Urinary bladder (tissue), 4 donors: Measurements from ENCODE around the gene VGLL4. TPM values are rescaled to one million over a fixed set of nuclear protein-coding genes. Genes with fewer than 3 reads are reported as not detected.
A peak's percentile ranks its signal among the peaks of the same experiment; 100 is the strongest.
"Not testable (repeated sequence)": the region's sequence is repeated elsewhere in the genome, so short reads cannot be mapped to it uniquely, and the experiment has no call there.

Source experiments
- DNase-seq: peaks from one replicate; pipeline ENCODE4 v3.0.0-alpha.2; 2015; ENCODE audit errors: extremely low spot score
- H3K27ac ChIP-seq: one replicate; pipeline ENCODE4 v1.5.1; 2013; ENCODE audit warnings: low read depth, mild to moderate bottlenecking, moderate library complexity
- H3K36me3 ChIP-seq: one replicate; pipeline ENCODE4 v1.6.1; 2013; ENCODE audit warnings: mild to moderate bottlenecking, moderate library complexity; ENCODE audit not compliant: insufficient read depth
- H3K4me1 ChIP-seq: one replicate; pipeline ENCODE4 v1.6.1; 2013; ENCODE audit warnings: mild to moderate bottlenecking, moderate library complexity; ENCODE audit not compliant: insufficient read depth
- H3K4me3 ChIP-seq: one replicate; pipeline ENCODE4 v1.5.1; 2013; ENCODE audit warnings: low read depth, low read length
- WGBS: extraction: QIAGEN DNeasy Blood & Tissue Kit; methylation state at CpG from one replicate; pipeline ENCODE4 v1.1.7; 2013; 5-methylcytosine and 5-hydroxymethylcytosine counted together
- polyA plus RNA-seq: library from polyadenylated mRNA; stranded (reverse); fragments of 200-250 nt; gene quantifications from one replicate; pipeline ENCODE4 v1.2.3, GENCODE V29; 2013
- total RNA-seq: library from RNA; depleted of rRNA; stranded (reverse); fragments of >200 nt; gene quantifications from one replicate; pipeline ENCODE4 v1.2.3, GENCODE V29; 2014
- donor health status: healthy with polysubstance abuse.
- donor health status: healthy.

The VGLL4 gene
- total and polyA plus RNA-seq, 2 donors = 42.3 to 77.1 TPM

GRCh38 chr3:11588338-11588737, 55.4 kb downstream of the VGLL4 start:
- WGBS = 68% methylated on average over 5 of the region's 5 CpGs
- no peak for DNase-seq
- Histone ChIP-seq H3K36me3 (no peaks in the 10 kb centered on the region), H3K27ac (no peak overlapping the region), H3K4me1 (peaks cover 2% of the 10 kb centered on the region), H3K4me3 (no peak overlapping the region)

DNA sequence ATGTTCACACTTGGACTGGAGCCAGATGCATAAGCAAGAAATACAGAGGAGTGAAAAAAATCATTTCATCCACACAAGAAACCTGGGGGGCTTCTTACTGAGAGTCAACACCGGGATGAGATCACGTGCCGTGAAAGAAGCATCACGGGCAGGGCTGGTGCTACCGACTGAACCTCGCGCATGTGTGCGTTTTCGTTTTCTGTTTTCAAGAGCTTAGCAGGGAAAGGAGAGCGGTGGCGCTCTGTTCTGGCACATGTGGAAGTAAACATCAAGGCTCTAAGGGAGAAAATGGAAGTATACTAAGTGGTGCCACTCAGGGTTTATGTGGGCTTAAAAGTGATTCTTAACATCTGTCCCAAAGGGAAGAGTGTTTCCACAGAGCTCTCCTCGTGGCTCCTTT, 55.9 kb downstream of the VGLL4 start:
- WGBS = 69% methylated on average over 12 of the region's 12 CpGs
- no peak for DNase-seq
- Histone ChIP-seq H3K27ac (no peak overlapping the region), H3K36me3 (no peaks in the 10 kb centered on the region), H3K4me3 (no peak overlapping the region), H3K4me1 (peaks cover 2% of the 10 kb centered on the region)

DNA sequence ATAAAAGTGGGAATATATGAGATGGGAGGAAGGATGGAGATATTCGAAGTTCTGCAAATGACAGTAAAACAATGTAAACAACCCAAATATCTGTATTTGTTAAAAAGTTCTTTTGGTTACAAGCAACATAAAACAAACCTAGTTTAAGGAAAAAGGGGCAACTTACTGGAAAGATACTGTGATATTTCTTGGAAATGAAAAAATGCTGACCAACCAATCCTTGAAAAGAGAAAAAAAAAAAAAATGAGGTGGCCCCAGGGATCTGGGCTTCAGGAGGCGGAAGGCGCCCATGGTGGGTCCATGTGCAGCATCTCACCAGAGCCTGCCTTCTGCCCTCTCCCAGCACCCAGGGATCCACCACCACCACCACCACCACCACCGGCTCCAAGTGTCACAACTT, 59.1 kb downstream of the VGLL4 start:
- peaks cover 2% of the 10 kb centered on the region for H3K4me1 ChIP-seq
- H3K36me3 ChIP-seq = no peaks in the 10 kb centered on the region
- H3K27ac ChIP-seq = no peak overlapping the region
- 82% methylated on average over 4 of the region's 4 CpGs for WGBS
- no peak overlapping the region for H3K4me3 ChIP-seq
- DNase-seq = no peak

DNA sequence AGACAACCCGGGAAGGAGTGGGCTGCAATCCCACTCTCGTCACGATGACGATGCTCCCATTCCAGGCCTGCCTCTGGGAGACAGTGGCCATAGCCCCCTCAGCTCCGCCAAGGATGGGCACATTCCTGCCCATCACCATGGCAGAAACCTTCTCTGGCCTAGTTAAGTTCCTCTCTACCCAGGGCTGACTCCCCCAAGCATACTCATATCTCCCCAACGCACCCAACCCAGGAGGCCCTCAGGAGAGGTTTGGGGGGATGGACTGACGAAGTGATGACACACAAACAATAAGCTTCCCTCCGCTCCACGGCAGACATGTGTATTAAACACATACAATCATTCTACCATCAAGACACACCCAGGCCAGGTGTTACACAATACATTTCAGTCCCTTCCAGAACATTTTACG, 60.1 kb downstream of the VGLL4 start:
- no peaks in the 10 kb centered on the region for H3K36me3 ChIP-seq
- H3K27ac ChIP-seq = no peak overlapping the region
- WGBS = 43% methylated on average over 10 of the region's 10 CpGs
- no peak overlapping the region for H3K4me3 ChIP-seq
- peaks cover 2% of the 10 kb centered on the region for H3K4me1 ChIP-seq
- DNase-seq = no peak

DNA sequence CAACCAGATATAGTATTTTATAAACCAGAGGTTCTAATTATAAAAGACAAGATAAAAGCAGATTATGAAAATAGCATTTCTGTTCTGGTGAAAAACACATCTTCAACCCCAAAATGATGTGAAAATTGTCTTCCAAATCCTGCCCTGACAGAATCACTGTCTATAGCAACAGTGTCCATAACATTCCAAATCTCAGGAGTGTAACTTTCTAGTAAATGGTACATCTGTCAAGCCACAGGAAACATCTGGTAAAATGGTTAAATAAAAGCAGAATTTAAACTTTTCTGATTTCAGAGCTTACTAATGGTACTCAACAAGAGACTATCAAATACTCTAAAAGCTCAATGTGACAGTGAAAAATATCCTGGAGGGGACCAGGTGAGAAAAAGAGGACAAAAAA, 60.5 kb downstream of the VGLL4 start:
- no peak overlapping the region for H3K4me3 ChIP-seq
- H3K36me3 ChIP-seq = no peaks in the 10 kb centered on the region
- peaks cover 2% of the 10 kb centered on the region for H3K4me1 ChIP-seq
- H3K27ac ChIP-seq = no peak overlapping the region
- no peak for DNase-seq

DNA sequence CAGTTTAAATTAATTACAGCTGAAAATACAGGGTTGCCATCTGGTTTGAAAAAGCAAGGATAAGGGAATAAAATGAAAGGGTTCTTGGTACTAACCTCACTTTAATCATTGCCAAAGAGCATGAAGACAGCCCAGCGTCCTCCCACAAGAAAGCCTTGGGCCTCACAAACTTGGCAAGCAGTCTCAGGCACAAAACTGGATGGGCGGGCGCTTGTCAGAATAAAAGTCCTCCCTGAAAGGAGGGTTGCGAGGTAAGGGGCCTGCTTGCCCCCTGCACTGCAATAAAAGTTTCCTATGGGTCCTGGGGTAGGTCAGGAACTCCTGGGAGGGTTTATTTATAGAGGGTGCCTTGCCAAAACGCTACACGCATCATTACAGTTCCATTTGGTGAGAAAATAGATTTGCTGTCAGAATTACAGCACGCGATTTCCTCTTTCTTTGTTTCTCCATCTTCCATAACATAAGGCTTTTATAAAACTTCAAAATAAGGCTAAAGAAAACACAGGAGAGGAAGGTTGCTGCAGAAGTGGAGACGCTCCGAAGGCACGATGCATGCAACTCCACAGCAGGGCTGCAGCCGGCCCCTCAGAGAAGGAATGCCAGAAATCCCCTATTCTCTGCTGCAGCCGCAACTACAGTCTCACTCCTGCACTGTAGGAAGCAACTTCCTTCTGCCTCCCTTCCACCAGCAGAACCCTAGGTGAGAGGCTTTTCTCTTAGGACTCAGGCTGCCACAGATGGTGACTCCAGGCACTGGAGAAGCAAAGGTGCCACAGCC, 61.3 kb downstream of the VGLL4 start:
- WGBS = 6% methylated on average over 13 of the region's 13 CpGs
- peak; percentile 92 for DNase-seq

DNA sequence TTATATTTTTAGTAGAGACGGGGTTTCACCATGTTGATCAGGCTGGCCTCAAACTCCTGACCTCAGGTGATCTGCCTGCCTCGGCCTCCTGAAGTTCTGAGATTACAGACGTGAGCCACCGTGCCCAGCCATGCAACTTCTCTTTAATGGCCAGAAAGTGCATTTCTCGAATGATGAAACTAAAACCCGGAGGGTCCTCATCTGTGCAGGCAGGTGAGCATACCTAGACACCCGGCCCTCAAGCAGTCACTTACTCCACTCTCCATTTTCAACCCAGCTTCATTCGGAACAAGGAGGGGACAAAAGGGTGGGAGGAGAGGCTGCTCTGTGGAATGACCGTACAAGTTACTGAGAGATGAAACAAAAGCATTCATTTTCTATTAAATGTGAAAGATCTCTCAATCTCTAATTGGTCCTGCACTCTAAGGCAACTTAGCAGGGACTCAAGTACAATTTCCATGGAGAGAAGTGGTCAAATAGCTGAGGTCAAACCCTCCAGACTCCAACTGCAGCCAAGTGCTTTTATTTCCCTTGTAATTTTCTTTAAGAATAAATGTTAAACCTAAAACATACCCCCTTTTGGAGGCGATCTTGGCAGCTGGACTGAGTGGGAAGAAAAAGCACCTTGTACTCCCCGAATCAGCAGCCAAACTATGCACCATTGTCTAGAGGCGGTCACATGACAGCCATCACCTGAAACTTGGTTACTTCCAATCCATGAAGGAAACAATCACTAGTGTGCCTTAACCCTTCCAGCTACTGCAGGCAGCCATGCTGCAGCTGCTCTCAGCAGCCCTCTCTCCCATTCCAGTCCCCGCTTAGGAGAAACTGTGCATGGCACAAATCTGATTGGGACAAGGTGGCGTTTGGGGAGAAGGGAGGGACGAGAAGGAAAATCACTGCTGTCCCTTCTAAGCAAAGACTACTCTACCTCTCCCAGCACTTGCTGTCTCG, 62.2 kb downstream of the VGLL4 start:
- peaks cover 2% of the 10 kb centered on the region for H3K4me1 ChIP-seq
- 35% methylated on average over 16 of the region's 16 CpGs for WGBS

More for the DNA sequence above, 61.3 kb downstream of the VGLL4 start:
- no peak overlapping the region for H3K27ac ChIP-seq
- no peaks in the 10 kb centered on the region for H3K36me3 ChIP-seq
- H3K4me1 ChIP-seq = peaks cover 2% of the 10 kb centered on the region
- H3K4me3 ChIP-seq = no peak overlapping the region

DNA sequence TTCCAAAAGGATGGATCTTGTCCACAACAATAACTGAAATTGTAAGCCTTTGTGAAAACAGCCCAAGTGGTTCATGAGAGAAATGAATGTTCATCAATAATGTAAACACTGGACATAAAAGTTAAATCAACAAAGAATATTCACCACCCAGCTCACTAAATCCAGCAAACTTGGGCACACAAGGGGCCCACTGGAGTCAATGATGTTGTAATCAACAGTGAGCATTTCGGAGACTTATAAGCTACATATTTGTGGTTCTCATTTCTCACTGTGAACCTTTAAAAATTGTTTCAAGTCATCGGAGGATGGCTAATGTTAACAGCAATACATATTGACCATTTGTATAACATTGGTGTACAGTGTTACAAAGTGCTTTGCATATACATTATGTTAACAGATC, 63.1 kb downstream of the VGLL4 start:
- WGBS = 71% methylated on average over 2 of the region's 2 CpGs
- no peak for DNase-seq
- no peaks in the 10 kb centered on the region for H3K36me3 ChIP-seq
- H3K4me1 ChIP-seq = peaks cover 2% of the 10 kb centered on the region
- H3K27ac ChIP-seq = no peak overlapping the region
- no peak overlapping the region for H3K4me3 ChIP-seq

More for the DNA sequence above, 62.2 kb downstream of the VGLL4 start:
- no peak for DNase-seq
- Histone ChIP-seq H3K36me3 (no peaks in the 10 kb centered on the region), H3K4me3 (no peak overlapping the region), H3K27ac (no peak overlapping the region)

DNA sequence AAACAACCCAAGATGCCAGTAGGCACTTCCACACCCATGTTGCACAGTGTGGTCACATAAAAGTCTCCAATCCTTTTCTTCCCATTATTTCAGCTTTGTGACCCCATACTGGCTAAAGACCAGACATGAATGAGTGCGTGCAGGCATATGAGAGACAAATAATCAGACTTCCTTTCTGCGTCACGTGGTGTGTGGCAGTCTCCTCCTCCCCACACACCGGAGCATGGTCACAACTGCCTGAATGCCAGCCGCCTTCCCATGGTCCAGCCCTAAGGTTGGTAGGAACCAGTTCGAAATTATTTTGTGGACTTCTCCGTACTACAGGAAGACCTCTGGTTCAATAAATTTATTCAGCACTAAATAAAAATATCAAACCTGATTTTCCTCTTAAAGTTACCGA, 65.5 kb downstream of the VGLL4 start:
- no peak overlapping the region for H3K27ac ChIP-seq
- peaks cover 2% of the 10 kb centered on the region for H3K4me1 ChIP-seq
- H3K36me3 ChIP-seq = no peaks in the 10 kb centered on the region
- H3K4me3 ChIP-seq = no peak overlapping the region
- no peak for DNase-seq
- 92% methylated on average over 8 of the region's 8 CpGs for WGBS

- WGBS = 67% methylated on average over 9 of the region's 9 CpGs
- no peak overlapping the region for H3K27ac ChIP-seq
- peaks cover 1% of the 10 kb centered on the region for H3K4me1 ChIP-seq
- H3K4me3 ChIP-seq = no peak overlapping the region
- no peaks in the 10 kb centered on the region for H3K36me3 ChIP-seq
- no peak for DNase-seq
Measured at GRCh38 chr3:11576453-11576852, 67.3 kb downstream of the VGLL4 start.

GRCh38 chr3:11575677-11576076, 68.0 kb downstream of the VGLL4 start:
- Histone ChIP-seq H3K4me1 (no peaks in the 10 kb centered on the region), H3K27ac (no peak overlapping the region), H3K4me3 (no peak overlapping the region), H3K36me3 (no peaks in the 10 kb centered on the region)
- WGBS = 87% methylated on average over 10 of the region's 10 CpGs
- DNase-seq = no peak

DNA sequence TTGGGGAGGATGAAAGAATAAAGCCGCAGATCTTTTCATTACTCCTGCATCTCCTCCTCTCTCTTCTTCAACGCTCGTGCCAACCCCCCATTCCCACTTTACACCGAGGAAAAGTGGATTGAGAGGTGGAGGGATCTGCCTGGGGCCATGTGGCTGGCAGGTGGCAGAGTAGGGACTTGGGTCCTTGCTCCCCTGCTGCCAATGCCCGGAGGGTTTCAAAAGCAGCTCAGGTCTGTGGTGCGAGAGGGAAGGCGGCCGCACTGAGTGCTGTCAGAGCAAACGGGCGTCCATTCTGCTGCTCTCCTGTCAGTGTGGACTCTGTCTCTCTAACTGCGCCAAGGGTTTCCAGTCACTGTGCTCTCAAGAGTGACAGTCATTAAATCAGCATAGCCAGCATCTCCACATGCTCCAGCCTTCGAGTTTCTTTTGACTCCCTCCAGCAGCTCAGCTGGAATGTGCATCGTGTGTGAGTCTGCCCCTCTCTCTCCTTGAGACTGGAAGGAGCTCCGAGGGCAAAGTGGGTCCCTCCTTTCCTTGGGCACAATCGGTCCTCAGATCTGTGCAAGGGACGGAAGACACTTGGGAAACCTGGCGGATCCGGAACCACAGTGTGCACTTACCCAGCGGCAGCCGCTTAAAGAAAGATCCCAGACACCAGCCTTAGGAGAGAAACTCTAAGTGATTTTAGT, 68.6 kb downstream of the VGLL4 start:
- WGBS = 88% methylated on average over 20 of the region's 20 CpGs
- no peaks in the 10 kb centered on the region for H3K36me3 ChIP-seq
- H3K4me1 ChIP-seq = no peaks in the 10 kb centered on the region
- H3K27ac ChIP-seq = no peak overlapping the region
- DNase-seq = no peak
- no peak overlapping the region for H3K4me3 ChIP-seq

DNA sequence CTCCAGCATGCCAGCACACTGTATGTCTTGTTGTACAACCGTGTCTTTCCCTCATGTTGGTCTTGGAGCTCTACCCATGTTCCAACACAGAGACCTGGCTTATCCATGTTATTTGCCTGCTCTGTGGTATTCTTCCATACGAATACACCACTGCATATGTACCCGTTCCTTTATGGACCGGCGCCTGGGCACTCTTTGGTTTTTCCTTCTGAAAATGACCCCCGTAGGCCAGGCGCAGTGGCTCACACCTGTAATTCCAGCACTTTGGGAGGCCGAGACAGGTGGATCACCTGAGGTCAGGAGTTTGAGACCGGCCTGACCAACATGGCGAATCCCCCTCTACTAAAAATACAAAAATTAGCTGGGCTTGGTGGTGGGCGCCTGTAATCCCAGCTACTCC, 71.1 kb downstream of the VGLL4 start:
- 98% methylated on average over 11 of the region's 11 CpGs for WGBS
- not testable (repeated sequence) for H3K27ac ChIP-seq, H3K36me3 ChIP-seq, H3K4me1 ChIP-seq, H3K4me3 ChIP-seq, DNase-seq
